ENCODE measurements around the gene SMIM45.

SMIM45 gene

DNA sequence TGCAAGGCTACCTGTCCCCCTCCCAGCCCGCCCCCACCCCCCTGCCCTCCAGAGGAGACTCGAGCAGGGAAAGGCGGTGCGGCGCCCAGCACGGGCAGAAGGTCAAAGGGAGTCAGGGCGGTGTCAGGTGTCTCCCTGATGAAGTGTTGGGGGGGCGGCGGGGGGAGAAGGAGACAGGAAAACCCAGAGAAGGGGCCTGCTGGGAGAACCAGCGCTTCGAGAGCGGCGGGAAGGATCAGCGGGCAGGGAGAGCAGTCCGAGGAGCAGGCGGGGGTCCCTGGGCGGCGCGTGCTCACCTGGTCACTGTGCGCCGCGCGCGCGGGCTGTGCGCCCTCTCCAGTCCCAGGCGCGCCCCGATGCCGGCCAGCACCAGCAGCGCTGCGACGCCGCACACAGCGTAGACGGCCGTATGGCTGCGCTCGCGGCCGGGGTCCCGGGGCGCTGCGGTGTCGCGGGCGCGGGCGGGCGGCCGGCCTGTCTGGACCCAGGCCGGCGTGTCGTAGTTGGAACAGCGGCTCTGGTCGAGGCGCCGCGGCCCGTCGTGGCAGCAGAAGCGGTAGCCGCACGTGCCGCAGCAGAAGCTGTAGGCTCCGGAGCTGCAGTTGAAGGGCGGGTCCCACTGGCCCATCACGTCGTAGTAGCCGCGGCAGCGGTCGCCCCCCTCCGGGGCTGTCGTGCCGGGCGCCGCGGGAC lies 38.0 kb upstream of the SMIM45 start:
- no peak overlapping the region for H4K91ac ChIP-seq (ENCODE audit: insufficient read length, low read depth, low read length)
- H3K9me3 ChIP-seq (ENCODE audit: control insufficient read depth, low read depth, low read length), result no peaks in the 10 kb centered on the region
- H3T11ph ChIP-seq (ENCODE audit: low read length), result no peak overlapping the region
- no peak overlapping the region for H4K5ac ChIP-seq (ENCODE audit: insufficient read length, low read depth, low read length)
- H2BK12ac ChIP-seq (ENCODE audit: insufficient read length, low read depth, low read length), result no peak overlapping the region
- H3K9me3 Mint-ChIP-seq, result no peaks in the 10 kb centered on the region; a peak in 2 of 5 replicates
- H2AFZ ChIP-seq (ENCODE audit: low read length), result no peak overlapping the region
- peaks cover 62% of the 10 kb centered on the region for H3K27me3 ChIP-seq (ENCODE audit: insufficient read depth, low read length)
- peak overlapping the region; percentile 30 to 71; a peak in 4 of 5 replicates for H3K4me3 Mint-ChIP-seq
- no peak overlapping the region for H2BK15ac ChIP-seq (ENCODE audit: low read depth, low read length)
- no peak overlapping the region for H2BK120ac ChIP-seq (ENCODE audit: low read depth, low read length, poor library complexity, severe bottlenecking)
- H3K79me1 ChIP-seq (ENCODE audit: insufficient read depth, low read depth, low read length, poor library complexity, severe bottlenecking), result no peaks in the 10 kb centered on the region
- no peak overlapping the region for H3K27ac Mint-ChIP-seq
- peaks cover 0 to 1% (median 0%) of the 10 kb centered on the region in 3 experiments; a peak in 2 of 7 replicates for H3K36me3 Mint-ChIP-seq (ENCODE audit: insufficient read depth in 1 of 3, low read depth in 3 of 3)
- H2AK5ac ChIP-seq (ENCODE audit: insufficient read length, low read length), result no peak overlapping the region
- no peak overlapping the region for H2BK5ac ChIP-seq (ENCODE audit: insufficient read length, low read length)
- H3K9ac ChIP-seq (ENCODE audit: extremely low read depth, insufficient read length, low read length), result no peak overlapping the region
- no peak overlapping the region for H3K18ac ChIP-seq (ENCODE audit: insufficient read length, low read depth, low read length)
- H3K56ac ChIP-seq (ENCODE audit: insufficient read length, low read depth, low read length), result no peak overlapping the region
- H2BK20ac ChIP-seq (ENCODE audit: low read depth, low read length, poor library complexity, severe bottlenecking), result no peak overlapping the region
- TF ChIP-seq, protein P1, sequence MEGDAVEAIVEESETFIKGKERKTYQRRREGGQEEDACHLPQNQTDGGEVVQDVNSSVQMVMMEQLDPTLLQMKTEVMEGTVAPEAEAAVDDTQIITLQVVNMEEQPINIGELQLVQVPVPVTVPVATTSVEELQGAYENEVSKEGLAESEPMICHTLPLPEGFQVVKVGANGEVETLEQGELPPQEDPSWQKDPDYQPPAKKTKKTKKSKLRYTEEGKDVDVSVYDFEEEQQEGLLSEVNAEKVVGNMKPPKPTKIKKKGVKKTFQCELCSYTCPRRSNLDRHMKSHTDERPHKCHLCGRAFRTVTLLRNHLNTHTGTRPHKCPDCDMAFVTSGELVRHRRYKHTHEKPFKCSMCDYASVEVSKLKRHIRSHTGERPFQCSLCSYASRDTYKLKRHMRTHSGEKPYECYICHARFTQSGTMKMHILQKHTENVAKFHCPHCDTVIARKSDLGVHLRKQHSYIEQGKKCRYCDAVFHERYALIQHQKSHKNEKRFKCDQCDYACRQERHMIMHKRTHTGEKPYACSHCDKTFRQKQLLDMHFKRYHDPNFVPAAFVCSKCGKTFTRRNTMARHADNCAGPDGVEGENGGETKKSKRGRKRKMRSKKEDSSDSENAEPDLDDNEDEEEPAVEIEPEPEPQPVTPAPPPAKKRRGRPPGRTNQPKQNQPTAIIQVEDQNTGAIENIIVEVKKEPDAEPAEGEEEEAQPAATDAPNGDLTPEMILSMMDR (conservative IDR thresholded peaks at IDR 0.05), result no peak
- H3K23me2 ChIP-seq (ENCODE audit: insufficient read length, low read depth, low read length, poor library complexity, severe bottlenecking), result peaks cover 6% of the 10 kb centered on the region
- H3K4ac ChIP-seq (ENCODE audit: low read depth, low read length), result no peak overlapping the region
- H3K79me2 ChIP-seq (ENCODE audit: insufficient read depth, low read length), result no peaks in the 10 kb centered on the region
- peaks cover 7 to 27% of the 10 kb centered on the region in 2 experiments; a peak in 3 of 4 replicates for H3K4me1 Mint-ChIP-seq
- WGBS (ENCODE audit: extremely low coverage, insufficient read length, low lambda C conversion rate), result no CpG with 5 or more reads among the region's 79 CpGs
- peak; percentile 72 for DNase-seq
- peaks cover 2% of the 10 kb centered on the region for H4K20me1 ChIP-seq (ENCODE audit: control insufficient read depth, insufficient read depth, insufficient read length)
- no peak overlapping the region for H4K8ac ChIP-seq (replicated peaks; ENCODE audit: insufficient read length, low read depth, low read length)
- H3K14ac ChIP-seq (ENCODE audit: insufficient read depth, low read length), result no peak overlapping the region
- peaks cover 88% of the 10 kb centered on the region for H3K27me3 Mint-ChIP-seq (ENCODE audit: low read depth)
- H3K23ac ChIP-seq (ENCODE audit: insufficient read length, low read depth, low read length), result no peak overlapping the region
- no peak overlapping the region for H3K4me2 ChIP-seq (ENCODE audit: insufficient read depth, insufficient read length, low read length)
- no peak overlapping the region for H3K27ac ChIP-seq (ENCODE audit: insufficient read length, low read depth, low read length)
- H3K4me1 ChIP-seq (ENCODE audit: insufficient read depth, low read length), result peaks cover 2% of the 10 kb centered on the region; the same call in 1 of the 2 replicates
